ENCODE data around the gene NMUR1.

GRCh38 chr2:231489990-231490389, 40.3 kb downstream of the NMUR1 start:
- TF ChIP-seq CTCF (IDR thresholded peaks at IDR 0.05 in 4 of 5, conservative IDR thresholded peaks at IDR 0.05 in 1 of 5) (no peak), POLR2A (IDR thresholded peaks at IDR 0.05) (no peak)
